ENCODE results near the gene HMGN4.
"Not testable (repeated sequence)": the region's sequence is repeated elsewhere in the genome, so short reads cannot be mapped to it uniquely, and the experiment has no call there.

HMGN4 gene

GRCh38 chr6:26541579-26541978, 3.4 kb downstream of the HMGN4 start:
- Mint-ChIP-seq H3K4me3 (no peak overlapping the region), H3K9me3 (no peaks in the 10 kb centered on the region), H3K36me3 (ENCODE audit: low read depth) (peaks cover 54% of the 10 kb centered on the region), H3K4me1 (peaks cover 35% of the 10 kb centered on the region), H3K27me3 (ENCODE audit: low read depth, poor library complexity) (peaks cover 3% of the 10 kb centered on the region), H3K27ac (no peak overlapping the region)
- DNase-seq: no peak
- TF ChIP-seq, protein P1, sequence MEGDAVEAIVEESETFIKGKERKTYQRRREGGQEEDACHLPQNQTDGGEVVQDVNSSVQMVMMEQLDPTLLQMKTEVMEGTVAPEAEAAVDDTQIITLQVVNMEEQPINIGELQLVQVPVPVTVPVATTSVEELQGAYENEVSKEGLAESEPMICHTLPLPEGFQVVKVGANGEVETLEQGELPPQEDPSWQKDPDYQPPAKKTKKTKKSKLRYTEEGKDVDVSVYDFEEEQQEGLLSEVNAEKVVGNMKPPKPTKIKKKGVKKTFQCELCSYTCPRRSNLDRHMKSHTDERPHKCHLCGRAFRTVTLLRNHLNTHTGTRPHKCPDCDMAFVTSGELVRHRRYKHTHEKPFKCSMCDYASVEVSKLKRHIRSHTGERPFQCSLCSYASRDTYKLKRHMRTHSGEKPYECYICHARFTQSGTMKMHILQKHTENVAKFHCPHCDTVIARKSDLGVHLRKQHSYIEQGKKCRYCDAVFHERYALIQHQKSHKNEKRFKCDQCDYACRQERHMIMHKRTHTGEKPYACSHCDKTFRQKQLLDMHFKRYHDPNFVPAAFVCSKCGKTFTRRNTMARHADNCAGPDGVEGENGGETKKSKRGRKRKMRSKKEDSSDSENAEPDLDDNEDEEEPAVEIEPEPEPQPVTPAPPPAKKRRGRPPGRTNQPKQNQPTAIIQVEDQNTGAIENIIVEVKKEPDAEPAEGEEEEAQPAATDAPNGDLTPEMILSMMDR (IDR thresholded peaks at IDR 0.05): no peak

DNA sequence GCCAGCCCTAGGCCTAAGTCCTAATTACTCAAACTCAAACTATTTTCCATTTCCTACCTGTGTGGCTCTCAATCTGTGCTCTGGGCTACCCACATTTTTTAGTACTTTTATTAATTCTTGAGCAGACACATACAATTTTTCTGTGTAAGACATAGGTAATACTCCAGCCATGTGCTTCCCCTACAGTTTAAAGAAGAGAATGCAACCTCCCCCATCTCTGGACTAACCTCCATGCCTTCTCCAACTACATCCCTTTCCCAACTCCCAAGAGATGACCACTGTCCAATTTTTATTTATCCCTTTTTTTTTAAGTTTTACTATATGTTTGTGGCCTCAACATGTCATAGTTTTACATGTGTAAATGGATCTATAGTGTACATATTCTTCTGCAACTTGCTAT, 5.8 kb downstream of the HMGN4 start:
- Mint-ChIP-seq H3K9me3 (no peaks in the 10 kb centered on the region), H3K4me1 (peaks cover 24% of the 10 kb centered on the region), H3K4me3 (no peak overlapping the region), H3K27me3 (ENCODE audit: low read depth, poor library complexity) (no peaks in the 10 kb centered on the region), H3K27ac (no peak overlapping the region), H3K36me3 (ENCODE audit: low read depth) (peaks cover 61% of the 10 kb centered on the region)
- TF ChIP-seq, protein P1 (IDR thresholded peaks at IDR 0.05): peak; percentile 37
- DNase-seq: no peak

- no peak for DNase-seq
- peaks cover 18% of the 10 kb centered on the region for H3K4me1 Mint-ChIP-seq
- no peak overlapping the region for H3K4me3 Mint-ChIP-seq
- no peaks in the 10 kb centered on the region for H3K9me3 Mint-ChIP-seq
- H3K36me3 Mint-ChIP-seq (ENCODE audit: low read depth): peaks cover 61% of the 10 kb centered on the region
- TF ChIP-seq, protein P1 (IDR thresholded peaks at IDR 0.05): no peak
- H3K27ac Mint-ChIP-seq: no peak overlapping the region
- H3K27me3 Mint-ChIP-seq (ENCODE audit: low read depth, poor library complexity): no peaks in the 10 kb centered on the region
Observed at GRCh38 chr6:26544473-26544872, 6.3 kb downstream of the HMGN4 start.

DNA sequence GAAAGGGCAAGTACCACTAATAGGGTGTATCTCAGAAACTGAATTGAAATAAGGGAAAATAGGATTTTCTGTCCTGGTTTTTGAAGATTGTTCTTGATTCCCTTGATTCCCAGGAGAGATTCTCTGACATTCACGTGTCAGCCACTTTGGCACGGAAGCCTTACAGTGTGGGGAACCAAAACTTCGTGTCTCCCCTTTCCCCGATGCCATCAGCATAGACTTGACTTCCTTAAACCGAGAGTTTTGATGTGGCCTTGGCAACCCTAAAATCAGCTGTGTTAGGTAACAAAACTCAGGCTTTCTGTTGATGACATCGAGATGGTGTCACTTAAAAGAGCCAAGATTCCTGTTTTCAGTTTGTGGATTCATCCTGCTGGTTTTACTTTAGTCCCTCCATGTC, 7.5 kb downstream of the HMGN4 start:
- H3K9me3 Mint-ChIP-seq: no peaks in the 10 kb centered on the region
- peaks cover 13% of the 10 kb centered on the region for H3K4me1 Mint-ChIP-seq
- peaks cover 52% of the 10 kb centered on the region for H3K36me3 Mint-ChIP-seq (ENCODE audit: low read depth)
- no peak overlapping the region for H3K27ac Mint-ChIP-seq
- H3K27me3 Mint-ChIP-seq (ENCODE audit: low read depth, poor library complexity): no peaks in the 10 kb centered on the region
- TF ChIP-seq, protein P1 (IDR thresholded peaks at IDR 0.05): no peak
- DNase-seq: no peak
- H3K4me3 Mint-ChIP-seq: no peak overlapping the region

DNA sequence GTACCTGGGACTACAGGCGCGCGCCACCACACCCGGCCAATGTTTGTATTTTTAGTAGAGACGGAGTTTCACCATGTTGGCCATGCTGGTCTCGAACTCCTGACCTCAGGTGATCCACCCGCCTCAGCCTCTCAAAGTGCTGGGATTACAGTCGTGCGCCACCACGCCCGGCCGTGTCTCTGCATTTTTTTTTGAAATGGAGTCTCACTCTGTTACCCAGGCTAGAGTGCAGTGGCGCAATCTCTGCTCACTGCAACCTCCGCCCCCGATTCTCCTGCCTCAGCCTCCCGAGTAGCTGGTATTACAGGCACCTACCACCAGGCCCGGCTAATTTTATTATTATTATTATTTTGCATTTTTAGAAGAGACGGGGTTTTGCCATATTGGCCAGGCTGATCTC, 9.2 kb downstream of the HMGN4 start:
- H3K27me3 Mint-ChIP-seq (ENCODE audit: low read depth, poor library complexity); H3K4me1 Mint-ChIP-seq; H3K27ac Mint-ChIP-seq; H3K9me3 Mint-ChIP-seq; DNase-seq; H3K4me3 Mint-ChIP-seq: not testable (repeated sequence)
- peaks cover 41% of the 10 kb centered on the region for H3K36me3 Mint-ChIP-seq (ENCODE audit: low read depth)

DNA sequence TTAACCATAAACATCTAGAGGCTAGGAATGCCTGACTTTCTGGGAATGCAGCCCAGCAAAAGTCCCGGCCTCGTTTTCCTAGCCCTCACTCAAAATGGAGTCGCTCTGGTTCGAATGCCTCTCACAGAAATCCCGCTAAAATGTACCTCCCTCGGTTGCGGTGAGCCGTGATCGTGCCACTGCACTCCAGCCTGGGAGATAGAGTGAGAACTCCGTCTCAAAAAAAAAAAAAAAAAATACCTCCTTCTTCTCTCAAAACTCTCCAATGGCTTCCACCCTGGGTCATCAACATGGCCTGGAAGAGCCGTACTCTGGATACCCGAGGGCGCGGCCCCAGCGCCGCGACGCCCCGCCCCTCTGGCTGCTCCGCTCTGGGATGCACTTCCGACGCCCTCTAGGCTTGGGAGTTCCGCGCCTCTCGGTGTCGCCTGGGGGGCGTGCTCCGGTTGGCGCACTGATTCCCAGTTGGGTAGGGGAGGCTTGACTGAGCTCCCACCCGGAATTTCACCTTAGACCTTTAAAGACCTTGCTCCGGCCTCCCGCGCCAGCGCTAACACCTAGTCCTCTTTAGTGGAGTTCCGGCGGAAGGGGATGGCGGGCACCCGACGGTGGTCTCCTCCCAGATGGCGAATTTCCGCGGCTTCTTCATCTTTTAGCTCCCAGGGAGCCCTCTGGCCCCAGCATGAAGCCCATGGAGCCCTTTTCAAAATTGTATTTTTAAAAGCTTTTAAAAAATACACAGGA, 12.3 kb downstream of the HMGN4 start:
- H3K27ac Mint-ChIP-seq: peak overlapping the region; percentile 13
- H3K9me3 Mint-ChIP-seq: no peaks in the 10 kb centered on the region
- peak; percentile 81 for DNase-seq
- peaks cover 18% of the 10 kb centered on the region for H3K36me3 Mint-ChIP-seq (ENCODE audit: low read depth)
- H3K4me3 Mint-ChIP-seq: peak overlapping the region; percentile 81
- TF ChIP-seq, protein P1 (IDR thresholded peaks at IDR 0.05): no peak
- H3K27me3 Mint-ChIP-seq (ENCODE audit: low read depth, poor library complexity): no peaks in the 10 kb centered on the region
- H3K4me1 Mint-ChIP-seq: peaks cover 14% of the 10 kb centered on the region
